Mesendoderm (in vitro differentiated cells): ENCODE measurements around the gene CDH15.

ENCODE experiments used
- DNase-seq: peaks from one replicate; pipeline ENCODE4 v3.0.0; 2013
- H2AK5ac ChIP-seq: 2 replicates; pipeline ENCODE4 v1.6.1; 2013; ENCODE audit warnings: low read length, inconsistent platforms
- H2BK120ac ChIP-seq: 2 replicates; pipeline ENCODE4 v1.6.1; 2013; ENCODE audit warnings: low read depth, mild to moderate bottlenecking, low read length, moderate library complexity, mixed read lengths
- H2BK15ac ChIP-seq: replicated peaks from 2 replicates; pipeline ENCODE4 v1.6.1; 2013; ENCODE audit warnings: low read depth, mild to moderate bottlenecking, moderate library complexity
- H2BK5ac ChIP-seq: 2 replicates; pipeline ENCODE4 v1.6.1; 2013; ENCODE audit warnings: low read length, inconsistent platforms
- H3K18ac ChIP-seq: 2 replicates; pipeline ENCODE4 v1.6.1; 2013; ENCODE audit warnings: mild to moderate bottlenecking, low read length, mixed read lengths
- H3K23ac ChIP-seq: one replicate; pipeline ENCODE4 v1.6.1; 2013; ENCODE audit warnings: low read length
- H3K27ac ChIP-seq: 2 replicates; pipeline ENCODE4 v1.5.1; 2013; ENCODE audit warnings: low read depth, mild to moderate bottlenecking, inconsistent platforms, low read length, moderate library complexity
- H3K27me3 ChIP-seq: 2 replicates; pipeline ENCODE4 v1.6.1; 2013; ENCODE audit warnings: low read length, control low read depth, mild to moderate bottlenecking, inconsistent platforms; ENCODE audit not compliant: insufficient read depth, poor library complexity
- H3K36me3 ChIP-seq: 2 replicates; pipeline ENCODE4 v1.6.1; 2013; ENCODE audit warnings: low read length, inconsistent platforms; ENCODE audit not compliant: control insufficient read depth, insufficient read depth
- H3K4ac ChIP-seq: one replicate; pipeline ENCODE4 v1.6.1; 2013; ENCODE audit warnings: low read depth, mild to moderate bottlenecking, low read length, moderate library complexity
- H3K4me1 ChIP-seq: 2 replicates; pipeline ENCODE4 v1.6.1; 2013; ENCODE audit warnings: low read depth, low read length, inconsistent platforms; ENCODE audit not compliant: control insufficient read depth
- H3K4me2 ChIP-seq: 2 replicates; pipeline ENCODE4 v1.6.1; 2013; ENCODE audit warnings: low read length
- H3K4me3 ChIP-seq: 2 replicates; pipeline ENCODE4 v1.5.1; 2013; ENCODE audit warnings: mild to moderate bottlenecking, low read length
- H3K56ac ChIP-seq: one replicate; pipeline ENCODE4 v1.6.1; 2013; ENCODE audit warnings: low read length
- H3K79me1 ChIP-seq: 2 replicates; pipeline ENCODE4 v1.6.1; 2013; ENCODE audit warnings: low read length, inconsistent platforms
- H3K79me2 ChIP-seq: 2 replicates; pipeline ENCODE4 v1.6.1; 2013; ENCODE audit warnings: mild to moderate bottlenecking, low read length; ENCODE audit not compliant: control insufficient read depth, insufficient read depth
- H3K9ac ChIP-seq: 2 replicates; pipeline ENCODE4 v1.6.1; 2013; ENCODE audit warnings: low read length, inconsistent platforms
- H4K5ac ChIP-seq: one replicate; pipeline ENCODE4 v1.6.1; 2013; ENCODE audit warnings: low read length
- H4K8ac ChIP-seq: one replicate; pipeline ENCODE4 v1.6.1; 2013; ENCODE audit warnings: low read depth, mild to moderate bottlenecking, control low read depth, low read length, moderate library complexity
- WGBS: extraction: QIAGEN DNeasy Blood & Tissue Kit; methylation state at CpG from one replicate; pipeline ENCODE4 v1.1.7; 2013; ENCODE audit warnings: low lambda C conversion rate, missing lambda C conversion rate; ENCODE audit not compliant: insufficient coverage; ENCODE audit errors: extremely low coverage; 5-methylcytosine and 5-hydroxymethylcytosine counted together

The CDH15 gene

GRCh38 chr16:89233678-89234490, 62.3 kb downstream of the CDH15 start:
- H3K27ac ChIP-seq = no peak overlapping the region
- H2BK120ac ChIP-seq = no peak overlapping the region
- no peak overlapping the region for H2BK5ac ChIP-seq
- no peak overlapping the region for H2BK15ac ChIP-seq
- H3K79me2 ChIP-seq = no peaks in the 10 kb centered on the region
- H3K79me1 ChIP-seq = peaks cover 3% of the 10 kb centered on the region
- WGBS = no CpG with 5 or more reads among the region's 16 CpGs
- no peak overlapping the region for H3K4ac ChIP-seq
- no peak overlapping the region for H3K4me3 ChIP-seq
- H4K5ac ChIP-seq = no peak overlapping the region
- H3K4me1 ChIP-seq = no peaks in the 10 kb centered on the region
- H3K9ac ChIP-seq = no peak overlapping the region
- no peak overlapping the region for H4K8ac ChIP-seq
- H3K23ac ChIP-seq = no peak overlapping the region
- H3K27me3 ChIP-seq = no peaks in the 10 kb centered on the region
- H3K56ac ChIP-seq = no peak overlapping the region
- no peak overlapping the region for H3K18ac ChIP-seq
- DNase-seq = no peak
- peaks cover 19% of the 10 kb centered on the region for H3K36me3 ChIP-seq
- H3K4me2 ChIP-seq = no peak overlapping the region
- H2AK5ac ChIP-seq = no peak overlapping the region

DNA sequence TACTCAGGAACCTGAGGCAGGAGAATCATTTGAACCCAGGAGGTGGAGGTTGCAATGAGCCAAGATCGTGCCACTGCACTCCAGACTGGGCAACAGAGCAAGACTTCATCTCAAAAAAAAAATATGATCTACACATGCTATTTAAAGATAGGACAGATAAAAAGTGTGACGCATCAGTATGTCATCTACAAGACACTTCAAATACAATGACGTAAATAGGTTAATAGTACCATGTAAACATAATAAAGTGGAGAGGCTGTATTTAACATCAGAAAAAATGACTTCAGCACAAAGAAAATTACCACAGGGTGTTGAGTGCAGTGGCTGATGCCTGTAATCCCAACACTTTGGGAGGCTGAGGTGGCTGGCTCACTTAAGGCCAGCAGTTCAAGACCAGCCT, 66.2 kb downstream of the CDH15 start:
- H3K79me2 ChIP-seq = no peaks in the 10 kb centered on the region
- H3K36me3 ChIP-seq = peaks cover 5% of the 10 kb centered on the region
- H2BK5ac ChIP-seq = no peak overlapping the region
- H2AK5ac ChIP-seq = no peak overlapping the region
- H3K4ac ChIP-seq = no peak overlapping the region
- H3K4me2 ChIP-seq = no peak overlapping the region
- DNase-seq = no peak
- H3K4me3 ChIP-seq = no peak overlapping the region
- H2BK120ac ChIP-seq = no peak overlapping the region
- no CpG with 5 or more reads among the region's 3 CpGs for WGBS
- no peak overlapping the region for H4K5ac ChIP-seq
- peaks cover 2% of the 10 kb centered on the region for H3K79me1 ChIP-seq
- no peaks in the 10 kb centered on the region for H3K27me3 ChIP-seq
- no peak overlapping the region for H3K56ac ChIP-seq
- no peak overlapping the region for H3K27ac ChIP-seq
- no peak overlapping the region for H3K18ac ChIP-seq
- no peak overlapping the region for H3K23ac ChIP-seq
- H2BK15ac ChIP-seq = no peak overlapping the region
- H3K9ac ChIP-seq = no peak overlapping the region
- H4K8ac ChIP-seq = no peak overlapping the region
- no peaks in the 10 kb centered on the region for H3K4me1 ChIP-seq

DNA sequence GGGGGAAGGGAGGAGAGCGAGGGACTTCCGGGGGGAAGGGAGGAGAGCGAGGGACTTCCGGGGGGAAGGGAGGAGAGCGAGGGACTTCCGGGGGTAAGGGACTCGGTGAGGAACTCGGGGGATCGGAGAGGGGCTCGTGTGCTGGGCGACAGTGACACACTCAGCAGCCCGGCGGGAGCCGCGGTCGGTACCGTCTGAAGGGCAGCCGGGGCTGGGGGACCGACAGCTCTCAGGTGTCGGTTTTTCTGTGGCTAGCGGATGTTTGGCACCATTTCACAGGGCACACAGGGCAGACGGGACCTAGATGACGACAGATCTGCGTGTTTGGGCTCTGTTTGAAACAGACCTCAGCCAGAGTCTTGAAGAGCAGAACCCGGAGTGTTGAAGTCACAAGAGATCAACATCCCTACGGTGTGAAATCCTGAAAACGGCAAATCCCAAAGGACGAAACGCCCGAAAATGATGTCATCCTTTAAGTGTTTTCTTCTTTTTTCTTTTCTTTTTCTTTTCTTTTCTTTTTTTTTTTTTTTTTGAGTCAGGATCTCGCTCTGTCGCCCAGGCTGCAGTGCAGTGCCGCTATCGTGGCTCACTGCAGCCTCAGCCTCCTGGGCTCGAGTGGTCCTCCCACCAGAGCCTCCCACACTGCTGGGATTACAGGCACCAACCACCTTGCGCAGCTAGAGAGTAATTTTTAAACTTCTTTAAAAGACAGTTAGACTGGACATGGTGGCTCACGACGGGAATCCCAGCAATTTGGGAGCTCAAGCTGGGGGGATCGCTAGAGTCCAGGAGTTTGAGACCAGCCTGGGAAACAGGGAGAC, 69.8 kb downstream of the CDH15 start:
- peak overlapping the region; percentile 57 for H3K27ac ChIP-seq

DNA sequence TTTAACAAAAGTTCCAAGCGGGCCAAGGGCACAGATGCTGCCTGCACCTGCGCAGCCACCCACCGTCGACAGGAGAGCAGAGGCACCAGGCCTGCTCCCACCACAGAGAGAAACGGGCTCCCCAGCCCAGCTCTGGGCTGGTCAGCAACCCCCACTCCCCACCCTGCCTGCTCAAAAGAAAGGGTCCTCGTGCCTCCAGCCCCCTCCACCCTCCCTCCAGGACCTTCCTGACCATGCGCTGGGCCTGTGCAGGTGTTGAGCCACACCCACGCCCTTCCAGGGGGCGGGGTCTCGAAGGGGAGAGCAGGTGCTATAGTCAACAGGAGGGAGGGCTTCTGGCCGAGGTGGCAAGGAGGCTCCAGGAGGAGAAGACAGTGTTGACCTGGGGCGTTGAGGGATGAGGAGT, 71.2 kb downstream of the CDH15 start:
- Histone ChIP-seq H3K27ac (no peak overlapping the region), H3K4me1 (no peaks in the 10 kb centered on the region), H3K27me3 (no peaks in the 10 kb centered on the region), H3K4me3 (no peak overlapping the region), H2BK120ac (no peak overlapping the region), H3K36me3 (no peaks in the 10 kb centered on the region), H3K9ac (no peak overlapping the region), H2BK5ac (no peak overlapping the region), H4K8ac (no peak overlapping the region), H3K4me2 (no peak overlapping the region), H3K56ac (no peak overlapping the region), H3K23ac (no peak overlapping the region), H2AK5ac (no peak overlapping the region), H4K5ac (no peak overlapping the region), H3K4ac (no peak overlapping the region), H2BK15ac (no peak overlapping the region), H3K79me1 (peaks cover 2% of the 10 kb centered on the region), H3K79me2 (no peaks in the 10 kb centered on the region), H3K18ac (no peak overlapping the region)
- WGBS = no CpG with 5 or more reads among the region's 12 CpGs
- no peak for DNase-seq

More for the DNA sequence above, 69.8 kb downstream of the CDH15 start:
- H3K4me2 ChIP-seq = peak overlapping the region; percentile 70
- no peak overlapping the region for H3K4ac ChIP-seq
- H3K9ac ChIP-seq = peak overlapping the region; percentile 98
- no peaks in the 10 kb centered on the region for H3K4me1 ChIP-seq
- H3K79me1 ChIP-seq = peaks cover 2% of the 10 kb centered on the region
- H3K27me3 ChIP-seq = no peaks in the 10 kb centered on the region
- H2BK5ac ChIP-seq = no peak overlapping the region
- H4K5ac ChIP-seq = no peak overlapping the region
- no peak overlapping the region for H3K23ac ChIP-seq
- H3K56ac ChIP-seq = peak overlapping the region; percentile 99
- no peak overlapping the region for H2BK15ac ChIP-seq
- DNase-seq = peak; percentile 91
- WGBS = no CpG with 5 or more reads among the region's 39 CpGs
- peak overlapping the region; percentile 82 for H3K4me3 ChIP-seq
- H3K36me3 ChIP-seq = no peaks in the 10 kb centered on the region
- peak overlapping the region; percentile 86 for H3K18ac ChIP-seq
- no peaks in the 10 kb centered on the region for H3K79me2 ChIP-seq
- H4K8ac ChIP-seq = no peak overlapping the region
- H2BK120ac ChIP-seq = no peak overlapping the region
- peak overlapping the region; percentile 74 for H2AK5ac ChIP-seq

GRCh38 chr16:89243664-89244063, 72.1 kb downstream of the CDH15 start:
- Histone ChIP-seq H2AK5ac (no peak overlapping the region), H3K4me1 (no peaks in the 10 kb centered on the region), H4K8ac (no peak overlapping the region), H3K4me2 (no peak overlapping the region), H3K4ac (no peak overlapping the region), H3K9ac (no peak overlapping the region), H3K79me2 (no peaks in the 10 kb centered on the region), H2BK120ac (no peak overlapping the region), H3K27ac (no peak overlapping the region), H3K27me3 (no peaks in the 10 kb centered on the region), H2BK15ac (no peak overlapping the region), H3K4me3 (no peak overlapping the region), H3K36me3 (no peaks in the 10 kb centered on the region), H3K56ac (no peak overlapping the region), H2BK5ac (no peak overlapping the region), H3K18ac (no peak overlapping the region), H3K79me1 (peaks cover 2% of the 10 kb centered on the region), H4K5ac (no peak overlapping the region), H3K23ac (no peak overlapping the region)
- WGBS = no CpG with 5 or more reads among the region's 5 CpGs
- DNase-seq = no peak
